Activated CD8-positive, alpha-beta memory T cell treated with anti-CD3 and anti-CD28 coated beads for 24 hours (primary cell): ENCODE data around the gene TGFB1I1.
"Not testable (repeated sequence)": the region's sequence is repeated elsewhere in the genome, so short reads cannot be mapped to it uniquely, and the experiment has no call there.

Experiments
- DNase-seq: peaks from one replicate; pipeline ENCODE4 v3.0.0-alpha.2; 2020

TGFB1I1 gene

DNA sequence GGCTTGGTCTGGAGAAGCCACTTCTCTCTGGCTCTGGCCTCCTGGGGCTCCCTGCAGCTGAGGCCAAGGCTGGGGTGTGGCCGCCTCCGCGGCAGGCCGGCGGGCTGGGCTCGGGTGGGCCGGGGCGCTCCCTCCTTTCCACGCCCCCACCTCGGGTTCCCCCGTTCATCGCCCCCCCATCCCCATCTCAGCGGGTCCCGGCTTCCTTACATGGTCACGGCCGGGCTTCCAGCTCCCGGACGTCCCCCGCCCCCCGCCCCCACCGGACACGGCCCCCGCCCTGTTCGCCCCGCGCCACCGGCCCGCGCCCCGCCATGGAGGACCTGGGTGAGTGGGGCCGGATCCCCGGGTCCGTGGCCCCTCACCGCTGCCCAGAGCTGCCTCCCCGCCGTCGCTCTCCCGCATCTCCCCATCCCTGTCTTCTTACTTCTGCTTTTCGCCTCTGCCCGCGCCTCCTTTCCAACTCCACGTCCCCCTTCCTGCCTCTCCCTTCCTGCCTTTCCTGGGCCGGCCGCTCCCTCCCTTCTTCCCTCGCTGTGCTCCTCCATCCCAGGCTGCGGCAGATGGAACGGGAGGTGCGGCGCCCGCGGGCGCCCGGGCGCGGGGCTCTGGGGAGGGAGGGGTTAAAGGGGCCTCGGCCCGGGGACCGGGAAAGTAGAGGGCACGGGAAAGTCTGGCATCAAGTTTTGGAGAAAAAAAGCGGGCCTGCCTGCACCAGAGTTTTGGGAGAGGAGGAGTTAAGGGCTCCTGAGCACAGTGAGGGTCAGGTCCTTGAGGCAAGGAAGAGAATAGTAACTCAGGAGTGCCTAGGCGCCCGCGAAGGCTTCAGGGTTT lies at the start of gene TGFB1I1:
TGFB1I1 (plus strand) TSS at position 278 of the 834 bp plus-strand sequence; CDS start at position 315, 37 bp downstream.
- no peak for DNase-seq

DNA sequence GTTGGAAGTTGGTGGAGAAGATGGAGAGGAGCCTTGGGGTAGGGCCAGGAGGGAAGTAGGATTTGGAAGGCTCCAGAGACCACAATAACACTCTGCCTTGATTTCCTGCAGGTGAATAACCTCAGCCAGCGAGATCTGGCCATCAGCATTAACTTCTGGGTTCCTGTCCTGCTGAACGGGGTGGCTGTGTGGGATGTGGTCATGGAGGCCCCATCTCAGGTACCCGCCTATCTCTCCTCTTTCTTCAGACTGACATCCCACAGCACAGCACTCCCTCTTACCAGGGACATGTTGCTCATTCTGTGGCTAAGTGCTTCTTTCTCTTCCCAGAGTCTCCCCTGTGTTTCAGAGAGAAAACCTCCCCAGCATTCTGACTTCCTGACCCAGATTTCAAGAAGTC lies 48.7 kb upstream of the TGFB1I1 start:
- no peak for DNase-seq

DNA sequence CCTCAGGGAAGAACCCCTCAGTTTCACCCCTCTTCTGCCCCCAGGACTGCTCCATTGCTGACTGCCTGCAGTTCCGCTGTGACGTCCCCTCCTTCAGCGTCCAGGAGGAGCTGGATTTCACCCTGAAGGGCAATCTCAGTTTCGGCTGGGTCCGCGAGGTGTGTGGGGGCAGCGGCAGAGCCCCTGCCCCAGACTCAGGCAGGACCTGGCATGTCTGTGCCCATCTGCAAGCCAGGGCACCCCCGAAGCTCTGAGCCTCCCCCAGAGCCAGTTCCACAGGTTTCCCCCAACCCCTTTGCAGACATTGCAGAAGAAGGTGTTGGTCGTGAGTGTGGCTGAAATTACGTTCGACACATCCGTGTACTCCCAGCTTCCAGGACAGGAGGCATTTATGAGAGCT lies 48.2 kb upstream of the TGFB1I1 start:
- DNase-seq: no peak

DNA sequence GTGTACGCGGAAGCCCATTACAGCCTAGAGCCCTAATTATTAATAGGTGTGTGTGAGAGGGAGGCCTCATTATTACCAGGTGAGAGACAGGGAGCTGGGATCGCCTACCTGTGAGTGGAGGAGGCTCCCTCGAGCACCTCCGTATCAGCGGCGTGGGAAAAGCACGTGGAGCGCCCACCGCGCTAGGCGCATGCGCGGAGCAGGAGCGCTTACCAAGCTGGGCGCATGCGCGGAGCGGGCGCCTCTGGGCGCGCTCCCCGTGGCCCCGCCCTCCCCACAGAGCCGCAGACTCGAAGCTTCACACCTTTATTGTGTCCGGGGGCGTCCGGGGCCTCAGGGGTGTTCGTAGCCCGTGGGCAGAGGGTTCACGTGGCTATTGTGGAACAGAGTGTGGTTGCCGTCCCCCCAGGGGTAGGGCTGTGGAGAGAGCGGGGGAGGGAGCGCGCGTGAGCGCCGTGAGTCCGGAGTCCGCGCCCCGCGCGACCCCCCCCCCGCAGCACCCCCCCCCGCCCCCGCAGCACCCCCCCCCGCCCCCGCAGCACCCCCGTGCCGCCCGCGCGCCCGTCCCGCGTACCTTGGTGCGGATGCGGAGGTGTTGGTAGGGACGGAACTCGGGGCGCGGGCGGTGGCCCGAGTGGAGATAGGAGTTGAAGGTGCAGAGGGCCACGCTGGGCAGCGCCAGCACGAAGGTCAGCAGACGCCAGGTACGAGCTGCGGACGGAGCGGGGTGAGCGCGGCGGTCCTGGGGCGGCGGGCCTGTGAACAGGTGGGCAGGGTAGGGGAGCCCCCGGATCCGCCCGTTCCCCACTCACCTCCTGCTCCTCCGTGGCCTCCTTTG lies 44.3 kb upstream of the TGFB1I1 start:
- peak; percentile 88 for DNase-seq

DNA sequence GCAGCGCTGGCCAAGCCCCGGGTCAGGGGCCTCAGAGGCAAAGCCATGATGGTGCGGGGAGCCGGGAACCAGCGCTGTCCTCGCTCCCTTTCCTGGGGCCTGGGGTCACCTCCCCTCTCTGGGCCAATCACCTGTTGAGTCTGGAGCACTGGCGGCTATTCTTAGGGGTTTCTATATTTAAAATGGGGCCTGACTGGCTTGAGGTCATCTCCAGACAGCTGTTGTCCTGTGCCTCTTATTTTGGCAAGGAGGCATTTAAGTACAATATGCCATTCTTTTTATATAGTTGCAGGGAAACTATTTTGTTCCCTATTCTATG lies 43.7 kb upstream of the TGFB1I1 start, which contains the start of gene COX6A2:
COX6A2 (minus strand) TSS at position 82 of the 319 bp plus-strand sequence; CDS start at position 47, 35 bp downstream.
- no peak for DNase-seq

DNA sequence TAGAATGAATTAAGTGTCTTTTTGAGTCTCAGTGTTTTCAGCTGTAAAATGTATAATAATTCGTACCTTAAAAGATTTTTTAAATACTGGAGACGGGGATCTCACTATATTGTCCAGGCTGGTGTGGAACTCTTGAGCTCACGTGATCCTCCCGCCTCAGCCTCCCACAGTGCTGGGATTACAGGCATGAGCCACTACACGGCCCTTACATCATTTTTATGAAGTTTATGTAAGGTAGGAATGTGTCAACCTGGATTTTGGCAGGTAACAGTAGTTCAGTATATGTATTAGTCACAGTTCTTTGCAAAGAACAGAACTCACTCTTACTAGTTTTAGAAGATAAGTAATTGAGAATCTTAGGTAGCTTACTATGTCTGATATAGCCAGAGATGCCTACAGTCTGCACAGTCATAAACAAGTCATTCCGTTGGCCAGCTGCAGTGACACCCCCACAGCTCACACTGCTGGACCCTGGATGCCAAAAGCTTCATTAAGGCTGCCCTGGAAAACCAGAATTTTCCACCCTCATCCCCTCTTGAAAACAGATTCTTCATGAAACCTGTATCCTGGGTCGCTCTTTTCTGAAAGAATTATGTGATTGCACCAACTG lies 43.2 kb upstream of the TGFB1I1 start:
- no peak for DNase-seq

DNA sequence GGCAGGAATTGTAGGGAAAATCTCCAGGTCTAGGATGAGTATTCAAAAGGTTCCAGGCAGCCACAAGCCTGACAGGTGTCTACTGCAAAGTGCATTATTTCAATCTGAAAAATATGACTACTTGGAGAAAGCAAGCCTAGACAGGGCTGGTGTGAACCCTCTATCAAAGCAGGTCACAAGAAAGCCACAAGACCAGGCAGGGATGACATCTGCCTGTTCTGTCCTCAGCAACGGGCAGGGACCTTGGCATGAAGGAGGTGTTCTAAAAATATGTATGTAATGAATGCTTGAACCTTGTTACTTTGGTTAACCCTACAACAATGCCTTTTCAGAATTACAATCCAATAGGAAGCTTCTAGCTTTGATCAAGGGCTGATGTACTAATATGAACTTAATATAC lies 42.6 kb upstream of the TGFB1I1 start:
- DNase-seq: no peak

DNA sequence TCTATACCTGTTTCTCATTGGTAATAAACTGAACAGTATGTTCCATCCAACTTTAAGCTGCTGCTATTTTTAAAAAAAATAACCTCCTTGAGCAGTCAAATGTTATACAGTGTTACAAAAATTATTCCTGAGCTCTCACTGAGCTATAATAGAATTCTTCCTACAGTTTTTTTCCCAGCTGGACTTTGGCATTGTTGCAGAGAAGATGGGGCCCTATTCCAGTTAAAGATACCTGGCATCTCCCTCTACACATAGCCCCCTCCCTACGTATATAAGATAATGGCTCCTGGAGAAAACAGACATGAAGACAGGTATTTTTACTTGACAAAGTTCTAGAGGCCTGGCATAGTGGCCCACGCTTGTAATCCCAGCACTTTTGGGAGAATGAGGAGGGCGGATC lies 42.2 kb upstream of the TGFB1I1 start:
- DNase-seq: no peak

DNA sequence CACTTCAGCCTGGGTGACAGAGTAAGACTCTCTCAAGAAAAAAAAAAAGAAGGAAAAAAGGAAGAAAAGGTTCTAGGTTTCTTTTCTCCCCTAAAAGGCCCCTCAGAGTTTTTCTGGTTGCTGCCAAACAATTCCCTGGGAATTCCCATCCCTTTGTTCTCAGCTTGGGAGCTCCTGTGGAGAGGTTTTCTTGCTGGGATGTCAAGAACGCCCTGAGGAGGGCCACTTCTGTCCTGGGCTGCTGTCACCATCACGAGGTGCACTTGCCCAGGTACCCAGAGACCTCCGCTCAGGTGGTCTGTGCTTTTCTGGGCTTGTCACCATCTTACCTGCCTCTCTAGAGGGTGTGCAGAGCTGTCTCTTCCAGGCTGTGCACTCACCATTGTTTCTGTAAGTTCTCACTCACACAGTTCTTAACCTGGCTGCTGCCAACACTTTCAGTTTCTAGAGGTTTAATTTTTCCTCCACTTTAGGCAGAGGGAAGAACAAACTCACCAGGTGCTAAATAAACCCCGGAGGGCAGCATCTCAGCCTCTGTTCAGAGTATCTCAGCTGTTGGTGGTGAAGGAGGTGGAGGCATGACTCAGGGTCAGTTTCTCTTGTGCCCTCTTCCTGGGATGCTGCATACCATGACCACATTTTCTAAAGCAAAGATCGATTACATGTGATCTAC lies 41.4 kb upstream of the TGFB1I1 start:
- no peak for DNase-seq

DNA sequence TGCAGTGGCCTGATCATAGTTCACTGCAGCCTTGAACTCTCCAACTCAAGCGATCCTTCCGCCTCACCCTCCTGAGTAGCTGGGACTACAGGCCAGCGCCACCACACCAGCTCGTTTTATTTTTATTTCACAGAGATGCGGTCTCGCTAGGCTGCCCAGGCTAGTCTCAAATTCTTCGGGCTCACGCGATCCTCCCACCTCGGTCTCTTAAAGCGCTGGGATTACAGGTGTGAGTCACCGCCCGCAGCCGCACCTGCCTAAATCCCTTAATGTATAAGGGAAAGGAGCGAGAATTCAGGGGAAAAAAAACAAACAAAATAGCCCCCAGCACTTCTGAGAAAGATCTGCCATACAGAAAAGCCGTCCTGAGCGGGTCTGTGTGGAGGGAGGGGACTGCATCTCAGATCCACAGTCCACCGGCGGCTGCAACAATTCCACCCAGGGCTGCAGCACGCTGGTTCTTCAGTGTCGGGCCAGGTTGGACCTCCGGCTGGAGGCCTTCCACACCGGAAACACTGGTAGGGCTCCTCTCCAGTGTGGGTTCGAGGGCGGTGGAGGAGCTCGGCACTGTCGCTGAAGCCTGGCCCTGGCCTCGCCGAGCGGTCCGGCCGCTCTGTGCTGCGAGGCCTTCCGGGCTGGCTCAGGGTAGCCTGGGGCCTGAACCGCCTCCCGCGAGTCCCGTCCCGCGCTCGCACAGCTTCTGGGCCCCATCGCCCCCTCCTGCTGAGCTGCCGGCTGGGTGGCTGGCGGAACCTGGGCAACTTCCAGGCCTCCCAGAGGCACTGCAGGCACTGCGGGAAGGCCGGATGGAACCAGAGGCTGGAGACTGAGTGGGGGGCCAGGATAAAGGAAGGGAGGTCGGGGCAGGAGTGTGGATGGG lies 36.4 kb upstream of the TGFB1I1 start:
- DNase-seq: no peak

DNA sequence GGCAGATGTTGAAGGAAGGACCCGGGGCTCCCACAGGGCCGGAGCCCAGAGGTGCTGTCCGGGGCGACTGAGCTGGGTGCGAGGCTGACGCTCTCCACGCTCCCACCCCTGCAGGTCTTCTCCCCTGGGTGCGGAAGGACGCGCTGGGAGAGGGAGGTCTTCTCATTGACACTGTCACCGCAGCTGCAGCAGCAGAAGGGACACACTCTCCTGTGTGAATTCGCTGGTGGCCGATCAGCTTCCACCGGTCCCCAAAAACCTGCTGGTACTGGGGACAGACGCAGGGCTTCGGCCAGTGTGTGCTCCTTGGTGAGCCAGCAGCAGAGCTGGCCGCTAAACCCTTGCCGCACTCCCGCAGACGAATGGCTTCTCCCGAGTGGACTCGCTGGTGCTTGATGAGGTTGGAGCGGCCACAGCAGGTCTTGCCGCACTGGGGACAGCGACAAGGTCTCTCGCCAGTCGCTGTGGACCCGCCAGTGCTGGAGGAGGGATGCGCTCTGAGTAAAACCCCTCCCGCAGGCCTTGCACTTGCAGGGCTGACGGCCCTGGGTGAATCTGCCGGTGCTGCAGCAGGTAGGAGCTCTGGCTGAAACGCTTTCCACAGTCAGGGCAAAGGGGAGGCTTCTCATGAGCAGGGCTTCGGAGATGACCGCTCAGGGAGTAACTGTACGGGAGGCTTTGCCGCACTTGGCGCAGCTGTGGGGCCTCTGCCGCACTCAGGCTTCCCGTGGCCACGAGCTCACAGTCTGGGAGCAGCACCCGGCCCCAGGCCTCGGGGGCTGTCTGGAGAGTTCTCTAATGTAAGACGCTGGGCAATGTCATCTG lies 35.5 kb upstream of the TGFB1I1 start:
- DNase-seq: no peak

DNA sequence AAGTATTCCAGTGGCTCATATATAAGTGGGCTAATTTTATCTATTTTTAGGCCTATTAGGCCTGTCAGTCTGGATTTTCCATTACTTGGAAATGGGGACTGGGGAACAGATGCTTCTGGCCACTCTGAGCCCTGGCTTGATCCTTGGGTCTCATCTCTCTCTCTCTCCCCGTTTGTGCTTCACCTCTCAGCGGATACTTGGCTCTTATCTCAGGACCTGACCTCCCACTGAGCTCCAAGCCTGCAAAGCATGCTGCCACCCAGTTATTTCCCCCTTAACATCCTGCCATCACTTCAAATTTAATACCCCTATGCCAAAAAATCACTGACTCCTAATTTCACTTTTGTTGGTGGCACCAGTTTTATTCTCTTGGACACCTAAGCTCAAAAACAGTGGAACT lies 33.5 kb upstream of the TGFB1I1 start:
- no peak for DNase-seq

DNA sequence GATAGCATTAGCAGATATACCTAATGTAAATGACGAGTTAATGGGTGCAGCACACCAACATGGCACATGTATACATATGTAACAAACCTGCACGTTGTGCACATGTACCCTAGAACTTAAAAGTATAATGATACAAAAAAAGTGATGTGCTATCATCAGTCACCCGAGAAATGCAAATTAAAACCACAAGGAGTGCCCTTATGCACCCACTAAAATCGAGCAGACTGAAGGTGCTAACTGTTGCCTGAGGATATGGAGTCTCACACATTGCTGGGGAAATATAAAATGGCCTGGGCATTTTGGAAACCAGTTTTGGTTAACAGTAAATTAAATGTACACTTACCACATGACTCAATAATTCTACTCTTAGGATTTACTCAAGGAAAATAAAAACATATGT lies 32.9 kb upstream of the TGFB1I1 start:
- DNase-seq: not testable (repeated sequence)

DNA sequence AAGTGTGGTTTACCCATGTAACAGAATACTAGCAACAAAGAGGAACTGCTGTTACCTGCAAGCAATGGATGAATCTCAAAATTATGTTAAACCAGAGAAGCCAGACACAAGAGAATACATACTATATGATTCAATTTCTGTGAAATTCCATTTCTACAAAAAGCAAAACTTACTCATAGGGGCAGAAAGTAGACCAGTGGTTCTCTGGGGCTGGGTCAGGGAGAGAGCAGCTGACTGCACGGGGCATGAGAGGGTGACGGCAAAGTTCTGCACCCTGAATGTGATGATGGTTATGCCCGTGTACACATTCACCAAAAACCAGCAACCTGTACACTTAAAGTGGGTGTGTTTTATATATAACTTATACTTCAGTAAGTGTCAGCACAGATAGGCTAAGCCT lies 32.4 kb upstream of the TGFB1I1 start:
- DNase-seq: no peak

DNA sequence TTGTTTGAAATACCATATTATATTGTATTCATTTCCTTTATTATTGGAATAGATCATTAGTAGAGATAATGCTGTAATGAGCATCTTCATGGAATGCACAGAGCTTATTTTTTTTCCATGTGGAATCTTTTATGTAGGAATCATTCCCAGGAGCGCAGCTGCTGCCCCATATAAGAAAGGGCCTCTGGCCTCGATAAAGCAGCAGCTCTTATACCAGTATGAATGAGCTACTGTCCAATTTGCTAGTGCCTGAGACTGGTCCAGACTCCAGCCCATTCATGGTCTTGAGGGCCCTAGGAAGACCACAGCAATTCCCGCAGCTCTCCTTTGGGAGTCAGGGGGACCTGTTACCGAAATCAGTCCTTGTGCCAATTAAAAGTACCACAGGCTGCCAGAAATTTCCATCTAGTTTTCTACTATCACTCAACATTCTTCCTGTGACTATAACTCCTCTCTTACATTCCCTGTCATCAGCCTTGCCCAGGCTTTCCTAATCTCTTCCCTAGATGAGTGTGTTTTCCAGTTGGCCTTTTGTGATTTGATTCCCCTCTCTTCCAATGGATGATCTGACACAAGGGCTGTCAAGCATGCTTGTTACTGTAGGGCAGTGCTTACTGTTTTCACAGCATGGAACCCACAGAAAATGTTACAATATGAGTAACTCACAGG lies 31.3 kb upstream of the TGFB1I1 start:
- no peak for DNase-seq

DNA sequence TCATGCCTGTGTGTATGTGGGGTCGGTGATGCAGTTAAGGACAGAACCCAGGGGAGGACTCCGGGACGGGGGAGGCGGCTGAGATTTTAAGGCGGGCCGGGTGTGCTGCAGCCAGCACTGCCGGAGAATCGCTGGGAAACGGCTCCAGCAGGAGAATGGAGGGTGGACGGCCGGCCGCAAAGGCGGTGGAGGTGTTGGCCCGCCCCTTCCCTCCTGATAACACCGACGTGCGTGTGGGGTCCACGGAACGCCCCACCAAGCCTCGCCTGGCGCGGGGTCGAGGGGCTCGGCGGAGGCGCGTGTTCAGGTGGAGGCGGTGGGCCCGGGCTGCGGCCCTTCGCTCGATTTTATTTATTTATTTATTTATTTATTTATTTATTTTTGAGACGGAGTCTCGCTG lies 30.0 kb upstream of the TGFB1I1 start:
- DNase-seq: no peak

DNA sequence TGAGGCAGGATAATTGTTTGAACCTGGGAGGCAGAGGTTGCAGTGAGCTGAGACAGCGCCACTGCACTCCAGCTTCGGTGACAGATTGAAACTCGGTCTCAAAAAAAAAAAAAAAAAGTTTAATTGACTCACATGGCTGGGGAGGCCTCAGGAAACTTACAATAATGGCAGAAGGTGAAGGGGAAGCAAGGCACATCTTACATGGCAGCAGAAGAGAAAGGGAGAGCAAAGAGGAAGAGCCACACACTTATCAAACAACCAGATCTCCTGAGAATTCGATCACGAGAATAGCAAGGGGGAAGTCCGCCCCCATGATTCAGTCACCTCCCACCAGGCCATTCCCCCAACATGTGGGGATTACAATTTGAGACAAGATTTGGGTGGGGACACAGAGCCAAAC lies 26.0 kb upstream of the TGFB1I1 start:
- not testable (repeated sequence) for DNase-seq

DNA sequence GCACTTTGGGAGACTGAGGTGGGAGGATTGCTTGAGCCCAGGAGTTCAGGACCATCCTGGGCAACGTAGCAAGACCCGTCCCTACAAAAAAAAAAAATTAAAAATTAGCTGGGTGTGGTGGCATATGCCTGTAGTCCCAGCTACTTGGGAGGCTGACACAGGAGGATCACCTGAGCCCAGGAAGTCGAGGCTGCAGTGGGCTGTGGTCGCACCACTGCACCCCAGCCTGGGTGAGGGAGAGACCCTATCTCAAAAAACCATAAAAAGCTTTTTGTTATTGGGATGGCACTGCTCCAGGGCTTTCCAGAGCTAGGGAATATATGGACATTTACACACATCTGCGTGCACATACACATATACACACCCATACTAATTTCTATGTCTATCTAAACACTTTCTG lies 20.8 kb upstream of the TGFB1I1 start:
- no peak for DNase-seq

DNA sequence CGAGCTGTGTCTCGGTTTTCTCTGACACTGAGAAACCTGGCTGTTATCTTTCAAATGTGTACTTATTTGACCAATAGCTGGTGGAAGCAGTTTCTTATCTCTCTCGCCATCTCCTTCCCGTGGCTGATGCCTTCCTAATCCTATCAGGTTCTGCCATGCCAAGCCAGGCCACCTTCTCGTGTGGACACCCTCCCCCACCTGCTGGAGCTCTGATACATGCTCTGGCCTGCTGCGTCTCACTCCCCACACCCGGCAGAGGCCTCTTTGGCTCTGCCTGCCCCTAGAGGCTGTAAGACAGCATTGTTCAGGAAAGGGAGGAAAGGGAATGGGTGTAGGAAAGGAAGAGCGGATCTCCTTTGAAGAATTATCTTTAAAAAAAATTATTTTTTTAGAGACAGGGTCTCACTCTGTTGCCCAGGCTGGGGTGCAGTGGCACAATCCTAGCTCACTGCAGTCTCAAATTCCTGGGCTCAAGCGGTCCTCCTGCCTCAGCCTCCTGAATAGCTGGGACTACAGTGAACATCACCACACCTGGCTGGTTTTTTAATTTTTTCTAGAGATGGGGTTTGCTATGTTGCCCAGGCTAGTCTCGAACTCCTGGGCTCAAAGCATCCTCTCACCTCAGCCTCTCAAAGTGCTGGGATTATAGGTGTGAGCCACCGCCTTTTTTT lies 20.1 kb upstream of the TGFB1I1 start:
- DNase-seq: no peak

DNA sequence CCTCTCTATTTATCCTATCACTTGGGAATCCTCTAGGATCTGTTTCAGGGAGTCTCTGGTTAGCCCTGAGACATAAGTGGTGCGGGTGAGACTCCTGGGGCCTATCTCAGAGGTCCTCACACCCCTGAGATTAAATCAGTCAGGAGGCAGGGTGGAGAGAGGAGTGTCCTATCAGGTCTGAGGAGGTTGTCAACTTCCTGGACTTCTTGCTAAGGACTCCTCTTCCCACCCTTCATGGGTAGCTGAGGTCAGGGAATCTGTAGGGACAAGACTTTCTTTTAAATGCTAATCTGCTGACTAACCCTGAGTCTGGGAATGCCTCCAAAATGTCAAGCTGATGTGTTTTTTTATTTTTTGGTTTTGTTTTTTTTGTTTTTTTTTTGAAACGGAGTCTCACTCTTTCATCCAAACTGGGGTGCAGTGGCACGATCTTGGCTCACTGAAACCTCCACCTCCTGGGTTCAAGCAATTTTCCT lies 19.3 kb upstream of the TGFB1I1 start:
- DNase-seq: no peak
